GM18499 (cell line): Measurements from ENCODE around the gene CAPN15.
"Not testable (repeated sequence)": the region's sequence is repeated elsewhere in the genome, so short reads cannot be mapped to it uniquely, and the experiment has no call there.

Experiments
- ATAC-seq: cut with Tn5 transposase; IDR thresholded peaks from one replicate; pipeline ENCODE4 v1.9.1; 2021; ENCODE audit warnings: moderate number of reproducible peaks; ENCODE audit not compliant: insufficient read depth, unreplicated experiment

CAPN15 gene

GRCh38 chr16:527015-527903, at the start of gene CAPN15:
TSS of gene CAPN15 (plus strand) at chr16:527712. CDS start at chr16:546839, 19,127 bp downstream.
- ATAC-seq = peak; percentile 37

DNA sequence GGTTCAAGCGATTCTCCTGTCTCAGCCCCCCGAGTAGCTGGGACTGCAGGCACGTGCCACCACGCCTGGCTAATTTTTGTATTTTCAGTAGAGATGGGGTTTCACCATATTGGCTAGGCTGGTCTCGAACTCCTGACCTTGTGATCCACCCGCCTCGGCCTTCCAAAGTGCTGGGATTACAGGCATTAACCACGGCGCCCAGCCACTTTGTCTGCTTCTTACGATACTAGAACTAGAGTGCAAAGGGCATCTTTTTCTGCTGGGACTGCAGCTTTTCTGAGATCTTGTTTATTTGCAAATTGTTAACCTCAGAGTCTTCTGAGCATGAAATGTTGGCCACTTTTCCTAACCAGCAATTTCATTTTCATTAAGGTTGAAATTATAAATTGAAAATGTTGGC, 49.2 kb upstream of the CAPN15 start:
- ATAC-seq = not testable (repeated sequence)

DNA sequence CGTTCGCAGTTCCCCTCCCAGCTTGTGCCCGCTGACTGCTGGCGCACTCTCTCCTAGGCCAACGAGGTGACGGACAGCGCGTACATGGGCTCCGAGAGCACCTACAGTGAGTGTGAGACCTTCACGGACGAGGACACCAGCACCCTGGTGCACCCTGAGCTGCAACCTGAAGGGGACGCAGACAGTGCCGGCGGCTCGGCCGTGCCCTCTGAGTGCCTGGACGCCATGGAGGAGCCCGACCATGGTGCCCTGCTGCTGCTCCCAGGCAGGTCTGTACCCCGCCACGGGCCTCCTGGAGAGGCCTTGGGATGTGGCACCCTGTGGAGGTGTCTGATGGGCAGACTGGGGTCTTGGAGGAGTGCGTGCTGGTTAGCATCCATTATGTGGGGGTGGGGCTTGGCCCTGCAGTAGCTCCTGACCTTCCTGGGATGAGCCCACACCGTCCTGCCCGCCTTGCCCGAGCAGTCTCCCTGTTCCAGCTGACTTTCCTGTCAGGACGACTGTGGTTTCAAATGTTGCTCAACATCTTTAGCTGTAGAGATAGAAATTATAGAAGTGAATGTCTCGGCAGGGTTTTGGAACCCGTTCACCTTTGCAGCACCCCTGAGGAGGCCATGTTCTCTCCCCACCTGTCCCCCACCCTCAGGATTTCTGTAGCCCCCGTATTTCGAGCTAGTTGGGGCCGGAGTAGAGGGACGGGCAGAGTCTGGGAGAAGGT, 44.9 kb upstream of the CAPN15 start:
- no peak for ATAC-seq

GRCh38 chr16:483341-484075, 44.0 kb upstream of the CAPN15 start:
- no peak for ATAC-seq

DNA sequence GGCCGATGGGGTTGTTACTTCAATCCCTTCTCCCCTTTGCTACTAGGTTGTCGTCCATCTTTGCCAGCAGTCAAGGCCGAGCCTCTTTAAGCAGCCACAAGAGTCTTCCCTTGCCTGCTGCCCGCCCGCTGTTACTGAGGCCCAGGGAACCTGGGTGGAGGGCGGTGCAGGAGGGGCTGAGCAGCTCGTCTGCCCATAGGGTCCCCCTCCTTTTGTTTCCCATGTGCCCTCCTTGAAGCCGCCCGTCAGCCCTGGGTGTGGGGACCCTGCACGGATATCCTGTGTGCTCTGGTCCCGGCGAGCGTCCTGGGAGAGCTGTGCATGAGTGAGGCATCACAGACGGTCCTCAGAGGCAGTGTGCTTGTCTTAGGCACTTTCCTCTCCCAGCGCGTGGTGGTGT, 37.9 kb upstream of the CAPN15 start:
- ATAC-seq = no peak

- ATAC-seq = no peak
Observed at GRCh38 chr16:490768-491167, 36.7 kb upstream of the CAPN15 start.

GRCh38 chr16:491220-491919, 36.1 kb upstream of the CAPN15 start:
- ATAC-seq = no peak

DNA sequence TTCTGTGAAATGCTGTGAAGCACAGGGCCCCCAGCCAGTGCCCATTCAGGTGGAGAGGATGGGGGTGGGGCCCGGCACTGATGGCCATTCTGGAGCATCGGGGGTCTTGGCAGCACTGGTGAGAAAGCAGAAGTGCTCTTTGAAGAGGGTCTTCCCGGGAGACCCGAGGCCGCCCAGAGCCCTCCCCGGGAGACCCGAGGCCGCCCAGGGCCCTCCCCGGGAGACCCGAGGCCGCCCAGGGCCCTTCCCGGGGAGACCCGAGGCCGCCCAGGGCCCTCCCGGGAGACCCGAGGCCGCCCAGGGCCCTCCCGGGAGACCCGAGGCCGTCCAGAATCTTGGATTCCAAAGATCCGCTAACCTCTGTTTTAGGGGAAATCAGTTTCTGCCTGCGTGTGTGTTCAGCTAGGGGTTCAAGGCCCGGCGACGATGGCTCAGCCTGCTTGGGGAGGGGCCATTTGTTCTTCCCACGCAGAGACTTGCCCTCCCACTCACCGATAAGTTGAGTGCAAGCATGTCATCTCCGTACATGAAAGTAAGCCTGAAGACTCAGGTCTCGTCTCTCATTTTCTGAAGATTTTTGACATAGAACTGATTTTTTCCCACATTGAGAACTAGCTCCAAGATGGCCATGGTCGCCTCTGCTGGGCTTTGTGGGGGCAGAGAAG, 35.2 kb upstream of the CAPN15 start:
- ATAC-seq = no peak

DNA sequence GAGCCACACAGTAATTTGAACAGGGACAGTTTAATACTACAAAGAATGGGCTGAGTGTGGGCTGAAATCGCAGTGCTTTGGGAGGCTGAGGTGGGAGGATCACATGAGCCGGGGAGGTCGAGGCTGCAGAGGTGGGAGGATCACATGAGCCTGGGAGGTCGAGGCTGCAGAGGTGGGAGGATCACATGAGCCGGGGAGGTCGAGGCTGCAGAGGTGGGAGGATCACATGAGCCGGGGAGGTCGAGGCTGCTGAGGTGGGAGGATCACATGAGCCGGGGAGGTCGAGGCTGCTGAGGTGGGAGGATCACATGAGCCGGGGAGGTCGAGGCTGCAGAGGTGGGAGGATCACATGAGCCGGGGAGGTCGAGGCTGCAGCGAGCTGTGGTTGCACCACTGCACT, 32.8 kb upstream of the CAPN15 start:
- not testable (repeated sequence) for ATAC-seq

DNA sequence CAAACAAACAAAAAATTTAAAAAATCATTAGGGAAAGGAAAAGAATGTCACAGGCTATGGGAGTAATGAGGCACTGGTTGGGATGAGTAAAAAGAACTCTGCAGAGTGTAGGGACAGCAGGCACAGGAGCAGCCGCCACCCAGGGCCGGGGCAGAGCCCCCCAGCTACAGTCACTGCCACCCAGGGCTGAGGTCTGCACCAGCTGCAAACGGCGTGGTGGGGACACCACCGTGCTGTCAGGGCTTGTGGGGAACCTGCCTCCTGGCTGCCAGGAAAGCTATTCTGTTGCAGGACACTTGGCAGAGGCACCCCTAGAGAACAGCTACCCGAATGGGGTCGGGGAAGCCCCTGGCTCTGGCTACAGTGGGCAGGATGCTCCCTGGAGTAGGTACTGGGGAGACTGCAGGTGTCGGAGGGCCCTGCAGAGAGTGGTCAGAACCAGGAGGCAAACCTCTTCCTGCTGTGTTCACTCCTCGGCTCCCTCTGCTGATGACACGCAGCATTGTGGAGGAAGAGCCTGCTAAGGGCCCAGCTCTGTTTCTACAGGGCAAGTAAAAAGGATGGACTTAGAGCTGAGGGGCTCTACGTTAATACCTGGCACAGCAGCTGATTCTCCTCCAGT, 32.3 kb upstream of the CAPN15 start:
- no peak for ATAC-seq

- no peak for ATAC-seq
Observed at GRCh38 chr16:496097-496886, 31.2 kb upstream of the CAPN15 start.

- ATAC-seq = no peak
Observed at GRCh38 chr16:497258-497657, 30.3 kb upstream of the CAPN15 start.

- ATAC-seq = no peak
Observed at GRCh38 chr16:499924-500323, 27.6 kb upstream of the CAPN15 start.

DNA sequence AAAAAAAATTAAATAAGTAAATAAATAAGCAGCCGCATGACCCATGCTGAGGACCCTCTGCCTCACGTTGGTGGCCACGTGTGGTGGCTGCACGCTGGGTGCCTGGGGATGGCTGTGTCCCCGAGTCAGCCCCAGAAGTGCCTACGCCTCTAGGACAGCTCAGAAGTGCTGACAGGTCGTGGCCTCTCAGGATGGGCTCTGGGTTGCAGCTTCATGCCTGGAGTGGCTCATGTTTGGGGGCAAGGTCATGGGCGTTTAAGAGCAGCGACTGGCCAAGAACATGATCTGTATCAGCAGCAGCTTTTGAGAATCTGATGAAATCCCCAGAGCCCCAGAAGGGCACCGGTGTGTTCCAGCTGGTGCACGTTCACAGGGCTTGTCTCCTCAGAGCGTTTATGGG, 26.8 kb upstream of the CAPN15 start:
- no peak for ATAC-seq

- no peak for ATAC-seq
Observed at GRCh38 chr16:502179-502943, 25.2 kb upstream of the CAPN15 start.

DNA sequence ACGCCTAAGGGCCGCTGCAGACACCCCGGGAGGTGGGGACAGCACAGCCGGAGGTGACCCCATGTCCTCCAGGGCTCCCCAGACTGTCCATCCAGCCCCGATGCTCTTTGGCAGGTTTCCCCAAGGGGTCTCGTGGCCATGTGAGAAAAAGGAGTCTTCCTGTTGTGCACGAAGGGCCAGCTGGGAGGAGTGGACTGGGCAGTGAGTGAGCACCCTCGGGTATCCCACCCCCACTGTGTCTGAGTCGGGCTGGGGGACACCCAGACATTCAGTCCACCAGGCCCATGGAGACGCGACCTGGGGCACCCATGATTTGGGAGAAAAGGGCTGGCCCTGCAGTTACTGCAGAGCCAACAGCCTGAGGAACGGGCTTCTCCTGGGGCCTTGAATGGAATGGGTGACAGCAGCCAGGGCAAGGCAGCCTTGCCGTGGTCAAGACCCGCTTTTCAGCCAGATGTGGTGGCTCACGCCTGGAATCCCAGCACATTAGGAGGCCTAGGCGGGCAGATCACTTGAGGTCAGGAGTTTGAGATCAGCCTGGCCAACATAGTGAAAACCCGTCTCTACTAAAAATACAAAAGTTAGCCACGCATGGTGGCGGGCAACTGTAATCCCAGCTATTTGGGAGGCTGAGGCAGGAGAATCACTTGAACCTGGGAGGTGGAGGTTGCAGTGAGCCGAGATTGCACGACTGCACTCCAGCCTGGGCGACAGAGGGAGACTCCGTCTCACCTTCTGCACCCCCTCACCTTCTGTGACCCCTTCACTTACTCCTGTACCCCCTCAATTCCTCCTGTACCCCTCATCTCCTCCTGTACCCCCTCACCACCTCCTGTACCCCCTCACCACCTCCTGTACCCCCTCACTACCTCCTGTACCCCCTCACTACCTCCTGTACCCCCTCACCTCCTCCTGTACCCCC, 24.1 kb upstream of the CAPN15 start:
- no peak for ATAC-seq
